Panc1 (cell line): ENCODE data around the gene GSTM5.

Experiments used
- CTCF ChIP-seq: fragments of 450-650 bp; IDR thresholded peaks from 2 replicates; pipeline ENCODE4 v1.5.1; 2017; ENCODE audit warnings: mild to moderate bottlenecking
- POLR2AphosphoS5 ChIP-seq: IDR thresholded peaks from 2 replicates; pipeline ENCODE4 v1.6.1; 2012; ENCODE audit warnings: mild to moderate bottlenecking, low read depth, low read length, moderate library complexity
- REST ChIP-seq, 2 experiments: IDR thresholded peaks; 2 replicates each; pipeline ENCODE4 v1.6.1; 2011 to 2012; ENCODE audit warnings: low read depth in 2 of 2, control low read depth in 1 of 2, low read length in 1 of 2, mild to moderate bottlenecking in 1 of 2, moderate library complexity in 1 of 2; ENCODE audit not compliant: insufficient read depth in 1 of 2
- TCF7L2 ChIP-seq: IDR thresholded peaks from 2 replicates; pipeline ENCODE4 v1.6.1; 2011; ENCODE audit warnings: mild to moderate bottlenecking, low read depth, low read length, inconsistent platforms

DNA sequence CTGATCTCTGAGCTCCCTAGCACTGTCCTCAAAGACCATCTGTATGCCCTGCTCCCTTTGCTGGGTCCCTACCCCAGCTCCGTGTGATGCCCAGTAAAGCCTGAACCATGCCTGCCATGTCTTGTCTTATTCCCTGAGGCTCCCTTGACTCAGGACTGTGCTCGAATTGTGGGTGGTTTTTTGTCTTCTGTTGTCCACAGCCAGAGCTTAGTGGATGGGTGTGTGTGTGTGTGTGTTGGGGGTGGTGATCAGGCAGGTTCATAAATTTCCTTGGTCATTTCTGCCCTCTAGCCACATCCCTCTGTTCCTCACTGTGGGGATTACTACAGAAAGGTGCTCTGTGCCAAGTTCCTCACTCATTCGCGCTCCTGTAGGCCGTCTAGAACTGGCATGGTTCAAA, 5.7 kb downstream of the GSTM5 start:
- TF ChIP-seq CTCF (no peak), REST (IDR thresholded peaks at IDR 0.05; ENCODE audit: insufficient read depth in 1 of 2, low read depth in 2 of 2, low read length in 1 of 2) (no peak), POLR2AphosphoS5 (no peak), TCF7L2 (no peak)
